Globus pallidus (tissue), 1 donor: ENCODE measurements around the gene CHRM1.

ENCODE experiments used
- DNase-seq: peaks from one replicate; pipeline ENCODE4 v3.0.0-alpha.2; 2015; ENCODE audit warnings: low spot score

Gene CHRM1

DNA sequence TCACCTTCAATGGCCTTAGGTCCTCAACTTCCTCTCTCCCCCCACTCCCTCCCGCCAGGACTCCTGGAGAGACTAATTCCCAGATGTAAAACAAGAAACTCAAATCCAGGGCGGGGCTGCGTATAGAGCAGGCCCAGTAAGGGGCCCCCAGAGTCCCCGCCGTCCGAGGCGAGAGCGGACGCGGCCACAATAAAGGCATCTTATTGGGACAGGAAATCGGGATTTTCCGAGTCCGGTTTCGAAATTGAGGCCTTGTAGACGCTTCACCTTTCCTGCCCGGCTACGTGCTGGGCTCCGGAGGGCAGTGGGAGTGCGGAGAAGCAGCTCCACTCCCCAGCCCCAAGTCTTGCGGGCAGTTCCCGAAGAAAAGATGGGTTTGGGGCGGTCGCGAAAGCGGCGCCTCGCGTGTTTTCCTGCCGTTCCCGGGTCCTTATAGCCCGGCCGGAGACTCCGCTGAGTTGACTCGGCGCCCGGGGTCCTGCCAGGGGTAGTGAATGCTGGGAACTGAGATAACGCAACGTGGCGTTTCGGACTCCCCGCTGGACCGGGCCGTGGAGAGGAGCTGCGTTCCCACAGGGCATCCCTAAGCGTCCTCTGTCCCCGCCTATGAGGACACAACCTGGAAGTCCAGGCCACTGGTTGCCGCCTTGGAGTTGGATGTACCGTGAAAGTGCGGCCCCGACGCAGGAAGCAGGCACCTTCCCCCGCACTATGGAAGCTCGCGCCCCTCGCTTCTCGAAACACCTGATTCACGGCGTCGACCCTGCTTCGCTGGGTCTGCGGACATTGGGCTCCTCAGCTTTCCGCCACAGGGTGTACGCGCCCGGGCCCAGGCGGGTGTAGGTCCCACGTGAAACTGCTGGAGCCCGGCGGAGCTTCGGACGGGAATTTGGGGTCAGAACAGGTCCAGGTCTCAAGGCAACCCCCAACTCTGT, 4.8 kb upstream of the CHRM1 start:
- DNase-seq = no peak

DNA sequence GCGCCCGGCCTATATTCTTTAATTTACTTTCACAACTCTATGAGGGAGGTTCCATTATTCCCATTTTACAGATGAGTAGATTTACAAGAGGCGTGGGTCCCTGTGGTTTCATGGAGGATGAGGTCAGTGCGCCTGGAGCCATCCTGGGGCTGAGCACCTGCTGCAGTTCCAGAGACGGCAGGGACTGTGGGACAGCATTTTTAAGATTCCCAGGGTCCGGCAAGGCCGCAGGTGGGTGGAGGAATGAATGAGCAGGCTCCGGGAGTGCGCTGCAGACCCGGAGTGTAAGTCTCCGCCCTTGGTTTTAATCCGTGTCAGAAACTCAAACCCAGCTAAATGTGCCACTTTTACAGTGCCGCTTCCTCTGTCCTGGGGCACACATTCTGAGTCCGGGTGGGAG, 4.1 kb upstream of the CHRM1 start:
- no peak for DNase-seq

DNA sequence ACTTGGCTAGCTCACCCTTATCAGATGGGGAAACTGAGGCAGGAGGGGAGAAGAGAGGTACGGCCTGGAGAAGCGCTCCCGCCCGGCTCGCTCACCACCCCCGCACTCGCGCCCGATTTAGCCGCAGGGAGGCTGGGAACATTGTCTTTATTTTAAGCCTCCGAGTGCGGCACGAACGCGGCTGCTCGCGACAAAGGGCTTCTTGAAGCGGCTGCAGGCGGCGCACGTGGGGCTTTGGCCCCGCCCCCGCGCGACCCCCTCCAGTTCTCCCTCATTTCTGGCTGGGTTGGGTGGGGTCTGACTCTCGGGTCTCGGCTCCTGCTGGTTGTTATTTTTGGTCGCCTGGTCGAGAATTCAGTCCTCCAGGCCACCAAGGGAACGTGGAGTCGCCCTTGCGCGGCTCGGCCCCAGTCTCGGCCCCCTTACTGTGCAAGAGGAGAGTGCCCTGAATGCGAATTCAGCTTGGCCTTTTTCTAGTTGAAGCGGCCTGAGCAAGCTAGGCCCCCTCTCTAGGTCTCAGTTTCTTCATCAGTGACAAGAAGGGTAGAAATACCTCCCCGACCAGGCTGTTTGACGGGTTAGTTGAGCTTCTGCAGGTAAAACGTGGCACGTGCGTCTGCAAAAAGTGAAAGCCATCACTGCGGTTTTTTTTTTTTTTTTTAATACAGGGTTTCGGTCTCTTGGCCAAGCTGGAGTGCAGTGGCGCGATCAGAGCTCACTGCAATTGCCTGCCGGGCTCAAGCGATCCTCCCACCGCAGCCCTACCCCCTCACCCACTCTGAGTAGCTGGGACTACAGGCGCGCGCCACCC, 2.6 kb upstream of the CHRM1 start:
- DNase-seq = no peak

DNA sequence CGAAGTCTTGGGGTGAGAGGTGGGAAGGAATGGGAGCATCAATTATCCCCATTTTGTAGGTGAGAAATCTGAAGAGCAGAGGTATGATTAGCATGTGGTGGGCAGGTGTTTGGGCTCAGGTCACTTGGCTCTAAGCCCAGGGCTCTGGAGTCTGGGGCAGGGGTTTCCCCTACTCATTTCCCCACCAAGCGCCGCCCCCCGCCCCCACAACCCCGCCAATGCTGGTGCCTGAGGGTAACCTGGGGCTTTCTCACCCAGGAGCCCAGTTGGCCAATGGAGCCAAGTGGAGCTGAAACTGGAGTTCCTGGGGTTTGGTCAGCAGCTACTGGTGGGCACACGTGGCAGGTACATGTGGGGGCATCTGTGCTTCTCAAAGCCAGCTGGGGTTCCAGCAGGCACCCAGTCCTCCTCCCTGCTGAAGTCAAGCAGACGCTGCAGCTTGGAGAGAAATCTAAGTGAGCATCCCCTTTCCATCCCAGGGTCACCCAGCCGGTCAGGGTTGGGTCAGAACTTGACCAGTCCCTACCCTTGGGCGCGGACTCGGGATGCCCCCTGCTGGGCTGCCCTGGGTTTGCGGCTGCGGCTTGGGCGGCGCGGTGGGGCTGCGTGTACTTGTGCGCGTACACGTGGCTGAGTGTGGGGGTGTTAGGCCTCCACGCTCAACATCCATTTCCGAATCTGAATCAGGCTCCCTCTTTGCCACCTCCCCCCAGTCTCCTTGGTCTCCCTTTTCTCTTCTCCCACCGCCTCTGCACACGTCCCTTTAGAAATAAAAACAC, 1.7 kb upstream of the CHRM1 start:
- DNase-seq = no peak

- DNase-seq = no peak
Observed at GRCh38 chr11:62922189-62922589, 1.0 kb upstream of the CHRM1 start.

DNA sequence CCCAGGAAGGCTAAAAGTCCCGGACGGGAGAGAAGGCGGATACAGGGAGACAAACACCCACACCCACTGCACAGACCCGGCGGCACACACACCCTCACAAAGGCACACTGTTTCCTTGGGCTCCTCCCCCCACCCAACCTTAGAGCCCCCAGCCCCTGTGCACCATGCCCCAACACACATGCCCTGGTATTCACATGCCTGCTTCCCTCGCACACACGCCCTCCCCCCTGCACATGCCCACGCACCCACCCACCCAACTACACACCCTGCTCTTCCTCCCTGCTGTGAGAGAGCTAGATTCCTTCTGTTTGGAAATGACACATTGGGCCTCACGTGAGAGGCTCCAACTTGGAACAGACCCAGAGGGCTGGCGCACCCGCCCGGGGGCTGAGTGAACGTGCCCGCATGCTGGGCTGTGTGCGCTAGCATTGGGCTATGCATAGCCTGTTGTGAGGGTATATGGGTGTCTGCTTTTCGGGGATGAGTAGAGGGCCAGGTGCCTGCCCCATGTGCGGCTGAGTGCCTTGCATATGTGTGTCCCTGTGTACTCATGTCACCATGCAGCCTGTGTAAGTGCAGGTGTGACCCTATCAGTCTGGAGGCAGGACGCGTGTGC, 518 bp upstream of the CHRM1 start:
- DNase-seq = no peak

DNA sequence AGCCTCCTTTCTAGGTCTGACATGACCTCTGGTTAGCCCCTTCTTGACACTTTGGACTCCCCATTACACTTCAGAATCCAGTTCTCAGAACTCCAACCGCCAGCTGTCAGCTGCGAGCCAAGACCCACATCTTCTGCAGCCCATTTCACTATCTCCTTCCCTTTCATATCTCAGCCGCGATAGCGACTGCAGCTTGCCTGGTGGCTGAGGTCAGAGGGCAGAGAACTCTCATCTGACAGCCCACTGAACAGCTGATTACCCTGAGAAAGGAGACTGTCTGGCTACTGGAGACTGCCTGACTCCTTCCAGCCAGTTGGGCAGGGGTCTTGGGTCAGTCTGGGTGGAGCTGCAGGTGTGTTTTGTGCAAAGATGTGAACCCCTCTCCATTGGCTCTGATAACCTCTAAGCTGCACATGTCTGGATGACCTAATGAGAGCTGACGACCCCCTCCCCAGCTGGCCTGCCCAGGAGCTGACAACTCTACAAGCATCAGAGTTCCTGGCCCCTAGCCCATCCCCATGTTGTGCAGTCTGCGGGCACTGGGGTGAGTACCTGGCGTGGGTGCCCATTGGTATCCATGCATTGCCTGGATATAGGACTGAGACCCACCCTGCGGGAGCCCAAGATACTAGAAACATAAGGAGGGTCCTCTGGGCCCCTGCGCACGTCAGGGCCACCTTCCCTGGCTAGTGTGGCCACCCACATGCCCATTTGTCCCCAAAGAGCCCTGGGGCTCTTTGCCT, 1.1 kb downstream of the CHRM1 start:
- no peak for DNase-seq

DNA sequence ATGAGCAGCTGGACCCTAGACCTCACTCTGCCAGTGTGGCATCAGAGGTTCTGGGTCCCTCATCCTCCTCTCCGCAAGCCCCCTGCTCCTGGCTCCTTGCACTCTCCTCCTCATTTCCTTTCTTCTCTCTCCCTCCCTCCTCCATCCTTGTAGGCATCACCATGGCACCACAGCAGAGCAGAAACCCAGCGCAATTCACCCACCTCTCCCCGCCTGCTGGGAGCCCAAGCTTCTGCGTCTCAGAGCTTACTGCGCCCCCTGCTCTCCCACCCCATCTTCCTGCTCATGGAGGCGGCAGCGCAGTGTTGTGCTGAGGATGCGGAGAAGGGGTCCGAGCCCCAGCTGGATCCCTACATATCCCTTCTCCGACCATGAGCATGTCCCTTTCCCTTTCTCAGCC, 1.7 kb downstream of the CHRM1 start:
- DNase-seq = no peak

DNA sequence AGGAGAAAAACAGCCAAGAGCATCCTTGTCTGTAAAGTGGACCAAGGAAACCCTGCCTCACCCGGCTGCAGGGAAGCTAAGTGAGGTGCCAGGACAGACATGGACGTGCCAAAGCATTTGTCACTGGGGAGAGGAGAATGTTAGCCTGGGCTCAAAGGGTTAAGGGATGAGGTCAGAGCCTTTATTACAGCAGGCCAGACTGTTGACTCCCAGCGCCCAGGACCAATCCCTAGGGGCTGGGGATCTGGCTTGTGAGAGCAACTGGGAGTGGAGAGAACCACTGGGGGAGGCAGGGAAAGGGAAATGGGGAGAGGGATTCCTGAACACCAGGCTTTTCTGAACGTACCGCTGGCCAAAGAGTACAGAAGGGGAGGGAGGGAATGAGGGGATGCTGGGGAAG, 2.6 kb downstream of the CHRM1 start:
- DNase-seq = no peak

DNA sequence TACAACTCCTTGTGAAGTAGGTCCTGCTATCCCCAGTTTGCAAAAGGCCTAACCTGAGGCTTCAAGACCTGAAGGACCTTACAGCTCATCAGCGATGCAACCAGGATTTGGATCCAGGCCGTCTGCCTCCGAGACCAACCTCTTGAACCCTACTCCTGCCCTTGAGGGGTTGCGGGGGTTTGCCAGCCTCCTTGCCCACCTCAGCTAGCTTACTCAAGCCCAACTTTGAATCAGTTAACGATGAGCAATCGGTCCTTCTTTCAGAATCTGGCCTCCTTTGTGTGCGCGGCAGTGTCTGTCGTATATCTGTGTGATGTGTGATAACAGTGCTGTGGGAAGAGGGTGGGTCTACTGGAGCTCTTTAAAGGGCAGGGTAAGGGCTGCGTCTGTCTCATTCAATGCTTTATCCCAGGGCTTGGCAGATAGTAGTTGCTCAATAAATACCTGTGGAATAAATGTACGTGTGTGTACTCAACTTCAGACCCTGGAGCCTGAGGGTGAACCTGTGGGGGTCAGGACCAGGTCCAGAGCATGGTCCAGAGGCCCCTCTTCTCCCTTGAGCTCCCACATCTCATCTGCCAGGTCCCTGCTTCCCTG, 3.2 kb downstream of the CHRM1 start:
- DNase-seq = no peak

DNA sequence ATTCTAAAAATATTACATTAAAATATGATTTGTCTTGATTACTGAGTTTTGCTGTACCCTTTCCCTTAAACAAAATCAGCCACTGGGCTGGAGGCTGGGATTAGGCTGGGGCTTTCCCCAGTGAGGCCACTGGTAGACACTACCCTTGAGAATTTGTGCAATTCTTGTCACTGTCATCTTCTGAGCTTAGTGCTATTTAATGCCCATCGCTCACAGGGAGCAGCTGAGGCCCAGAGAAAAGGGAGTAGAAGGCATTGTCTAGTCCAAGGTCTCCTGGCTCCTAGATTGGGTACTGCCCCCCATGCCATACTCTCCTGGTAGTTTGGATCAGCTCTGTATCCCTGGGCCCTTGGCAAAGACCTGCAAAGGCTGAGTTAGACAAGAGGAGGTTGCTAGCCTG, 6.7 kb downstream of the CHRM1 start:
- DNase-seq = no peak

DNA sequence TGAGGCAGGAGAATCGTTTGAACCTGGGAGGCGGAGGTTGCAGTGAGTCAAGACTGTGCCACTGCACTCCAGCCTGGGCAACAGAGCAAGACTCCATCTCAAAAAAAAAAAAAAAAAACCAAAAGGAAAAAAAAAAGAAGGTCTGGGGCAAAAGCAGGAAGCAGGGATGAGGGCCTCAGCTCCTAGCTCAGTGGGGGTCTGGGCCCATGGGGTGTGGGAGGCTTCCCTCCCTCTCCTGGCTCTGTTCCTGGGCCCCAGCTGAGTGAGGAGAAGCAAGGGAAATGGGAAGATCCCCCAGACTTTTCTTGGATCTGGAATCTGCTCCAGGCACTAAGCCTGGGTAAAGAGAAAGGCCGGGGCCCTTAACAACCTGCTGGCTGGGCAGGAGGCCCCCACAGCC, 8.9 kb downstream of the CHRM1 start:
- DNase-seq = no peak

DNA sequence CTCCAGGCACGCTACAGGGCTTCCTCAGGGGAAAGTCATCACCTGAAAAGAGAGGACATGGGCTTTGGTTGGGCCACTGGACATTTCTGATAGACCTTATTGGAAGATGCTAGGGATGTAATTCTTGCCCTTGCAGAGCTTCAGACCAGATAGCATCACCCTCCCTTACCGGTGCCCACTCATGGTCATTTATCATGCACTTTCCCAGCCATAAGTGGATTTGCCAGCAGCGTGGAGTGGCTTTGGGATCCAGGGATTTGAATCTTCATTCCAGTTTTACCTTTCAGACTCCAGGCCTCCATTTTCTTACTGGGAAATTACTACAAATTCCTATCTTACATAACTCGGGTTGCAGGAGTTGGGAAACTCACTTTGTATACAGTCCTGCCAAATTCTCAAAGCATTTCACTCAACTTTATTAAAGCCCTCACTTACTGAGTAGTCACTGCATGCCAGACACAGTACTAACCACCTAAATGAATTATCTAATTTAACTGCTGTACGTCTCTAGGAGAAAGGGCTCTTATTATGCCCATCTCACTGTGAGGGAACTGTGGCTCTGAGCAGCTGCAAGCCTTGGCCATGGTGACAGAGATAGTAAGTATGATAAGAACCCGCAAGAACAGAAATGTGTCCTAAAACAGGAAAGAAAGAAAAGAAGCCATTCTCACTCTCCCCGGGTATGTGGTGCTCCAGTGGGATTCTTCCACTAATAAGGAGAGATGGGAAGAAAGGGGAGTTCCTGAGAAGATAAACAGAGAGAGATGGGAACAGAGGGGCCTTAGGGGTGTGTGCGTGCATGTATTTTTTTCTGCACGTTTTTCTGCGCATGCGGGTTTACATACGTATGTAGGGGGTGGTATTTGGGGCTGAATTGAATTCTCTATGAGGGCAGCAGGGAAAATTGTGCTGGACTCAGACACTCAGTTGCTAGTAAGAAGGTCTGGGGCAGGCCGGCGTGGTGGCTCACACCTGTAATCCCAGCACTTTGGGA, 9.7 kb downstream of the CHRM1 start:
- no peak for DNase-seq

GRCh38 chr11:62910141-62910882, 10.9 kb downstream of the CHRM1 start:
- no peak for DNase-seq

DNA sequence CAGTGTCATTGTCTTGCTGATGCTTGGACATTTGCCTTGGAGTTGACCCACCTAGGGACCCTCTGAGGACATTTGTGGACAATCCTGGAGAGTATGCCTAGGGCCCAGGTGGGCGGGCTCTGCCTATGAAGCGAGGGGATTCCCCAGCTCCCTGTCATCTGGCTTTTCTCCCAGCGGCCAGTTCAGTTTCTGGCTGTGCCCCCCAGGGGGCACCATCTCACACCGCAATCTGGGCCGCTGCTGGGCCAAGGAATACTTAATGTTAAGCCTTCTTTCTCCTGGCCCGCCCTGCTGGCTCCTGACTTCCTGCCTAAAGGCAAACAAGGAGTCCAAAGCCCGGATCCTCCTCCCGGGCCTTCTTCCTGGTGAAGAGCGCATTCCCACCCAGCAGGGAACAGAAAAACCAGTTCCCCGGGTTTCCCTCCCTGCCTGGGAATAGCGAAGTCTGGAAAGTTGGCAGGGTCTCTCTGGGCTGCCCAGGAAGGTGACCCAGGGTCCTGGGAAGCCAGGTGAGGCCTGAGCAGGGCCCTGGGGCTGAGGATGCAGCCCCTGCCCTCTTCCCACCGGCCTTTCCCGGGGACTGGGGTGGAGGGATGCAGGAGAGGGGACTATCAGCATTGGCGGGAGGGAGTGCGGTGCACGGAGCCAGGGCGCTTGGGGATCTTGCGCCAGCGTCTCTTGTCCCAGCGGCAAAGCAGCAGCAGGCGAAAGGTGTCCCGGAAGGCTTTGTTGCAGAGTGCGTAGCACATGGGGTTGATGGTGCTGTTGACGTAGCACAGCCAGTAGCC, 11.9 kb downstream of the CHRM1 start:
- peak; percentile 43 for DNase-seq

DNA sequence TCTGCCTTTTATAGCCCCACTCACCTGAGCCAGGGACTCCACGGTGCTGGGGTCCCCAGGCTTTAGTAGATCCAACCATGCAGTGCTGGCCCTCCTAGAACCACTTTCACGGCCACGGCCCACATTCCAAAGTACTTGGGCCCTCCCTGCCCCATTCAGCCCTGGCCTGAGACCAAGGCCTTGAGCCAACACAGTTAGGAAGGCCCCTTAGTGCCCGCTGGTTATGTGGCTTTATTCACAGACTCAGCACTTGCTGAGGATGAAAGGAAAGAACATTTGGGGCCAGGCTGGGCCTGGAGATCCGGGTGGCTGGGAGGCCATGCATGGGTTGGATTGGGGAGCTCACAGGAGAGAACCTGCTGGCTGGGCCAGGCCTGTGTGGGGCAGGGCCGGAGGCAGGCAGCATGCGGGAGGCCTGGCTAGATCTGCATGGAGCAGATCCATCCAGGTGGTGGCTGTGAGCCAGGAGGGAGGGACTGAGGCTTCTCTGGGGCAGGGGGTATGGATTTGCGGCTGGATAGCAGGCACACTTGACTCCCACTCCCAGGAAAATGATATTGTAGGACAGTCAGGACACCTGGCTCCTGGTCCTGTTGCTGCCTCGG, 12.6 kb downstream of the CHRM1 start:
- no peak for DNase-seq

DNA sequence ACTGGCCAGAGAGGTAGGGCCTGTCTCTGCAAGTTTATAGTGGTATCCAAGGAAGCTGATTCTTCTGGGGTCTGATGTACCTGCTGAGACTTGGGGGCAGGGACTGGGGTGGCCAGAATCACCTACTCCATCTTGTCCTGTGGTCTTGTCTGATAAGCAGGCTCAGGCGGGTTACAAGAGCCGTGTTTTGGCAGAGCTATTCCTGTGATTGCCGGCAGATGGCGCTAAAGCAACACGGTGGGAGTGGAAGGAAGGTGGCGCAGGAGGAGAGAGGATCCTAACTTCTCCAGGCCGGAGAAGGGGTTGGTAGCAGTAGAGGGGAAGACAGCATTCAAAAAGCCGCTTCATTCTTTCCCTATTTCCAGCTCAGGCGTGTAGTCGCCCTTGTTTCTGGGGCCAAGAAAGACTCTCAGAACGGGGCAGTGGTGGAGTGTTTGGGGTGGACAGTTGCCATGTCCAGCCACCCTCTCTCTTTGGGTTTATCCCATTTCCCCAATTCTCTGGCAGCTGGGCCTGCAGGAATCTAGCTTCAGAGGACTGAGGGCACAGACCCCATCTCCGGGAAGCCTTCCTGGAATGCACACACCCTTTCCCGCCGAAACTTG, 15.1 kb downstream of the CHRM1 start:
- DNase-seq = peak; percentile 78
